IMR-90 (cell line): ENCODE results near the gene RMDN2. TPM values are rescaled to one million over a fixed set of nuclear protein-coding genes. Genes with fewer than 3 reads are reported as not detected.

Experiments
- ATAC-seq: fragments of 200-7000 bp; cut with Tn5 transposase; 2 replicates; pipeline ENCODE4 v1.9.1; 2020; ENCODE audit warnings: low read depth, mild to moderate bottlenecking, moderate library complexity
- BruUV-seq: library from RNA; stranded (reverse); fragments of 400-500 nt; replicated peaks from 2 replicates; lab custom pipeline; 2021; lab: Mats Ljungman, UMichigan
- CTCF ChIA-PET: fragments of 300-600 bp; formaldehyde crosslinking; extraction: SDS; loops from one replicate; lab custom pipeline; 2021; ENCODE audit warnings: antibody characterized with exemption; lab: Yijun Ruan, JAX
- POLR2A ChIA-PET: fragments of 300-600 bp; sonication (Branson Sonifier 250); formaldehyde crosslinking; loops from one replicate; lab custom pipeline; 2022; ENCODE audit warnings: antibody characterized with exemption; ENCODE audit not compliant: unreplicated experiment; lab: Charles Lee
- DNase-seq: peaks from one replicate; pipeline ENCODE4 v3.0.0; 2013
- H2AFZ ChIP-seq: replicated peaks from 2 replicates; pipeline ENCODE3; 2013; ENCODE audit warnings: low read length, mild to moderate bottlenecking; ENCODE audit not compliant: poor library complexity
- H2AK5ac ChIP-seq: 2 replicates; pipeline ENCODE4 v1.6.1; 2013; ENCODE audit warnings: low read depth, low read length, inconsistent platforms
- H2AK9ac ChIP-seq: replicated peaks from 2 replicates; pipeline ENCODE3; 2013; ENCODE audit warnings: mild to moderate bottlenecking, low read depth, low read length, moderate library complexity; ENCODE audit not compliant: poor library complexity
- H2BK120ac ChIP-seq: 2 replicates; pipeline ENCODE4 v1.6.1; 2013; ENCODE audit warnings: low read depth, low read length, inconsistent platforms
- H2BK15ac ChIP-seq: 3 replicates; pipeline ENCODE4 v1.6.1; 2013; ENCODE audit warnings: low read depth, low read length, inconsistent platforms
- H2BK20ac ChIP-seq: 2 replicates; pipeline ENCODE4 v1.6.1; 2013; ENCODE audit warnings: low read depth, mild to moderate bottlenecking, inconsistent platforms, low read length, moderate library complexity
- H2BK5ac ChIP-seq: 2 replicates; pipeline ENCODE4 v1.6.1; 2013; ENCODE audit warnings: mild to moderate bottlenecking, low read depth, low read length, inconsistent platforms; ENCODE audit not compliant: poor library complexity, severe bottlenecking
- H3K14ac ChIP-seq: replicated peaks from 2 replicates; pipeline ENCODE4 v1.6.1; 2013; ENCODE audit warnings: low read depth, low read length, inconsistent platforms
- H3K18ac ChIP-seq: 2 replicates; pipeline ENCODE4 v1.6.1; 2013; ENCODE audit warnings: low read depth, low read length, control low read depth
- H3K23ac ChIP-seq: 2 replicates; pipeline ENCODE4 v1.6.1; 2013; ENCODE audit warnings: low read depth, low read length, inconsistent platforms
- H3K27ac ChIP-seq: 2 replicates; pipeline ENCODE4 v1.5.1; 2013; ENCODE audit warnings: mild to moderate bottlenecking, control low read depth, low read length; ENCODE audit not compliant: insufficient read depth
- H3K27me3 ChIP-seq: 2 replicates; pipeline ENCODE4 v1.6.1; 2013; ENCODE audit warnings: low read length; ENCODE audit not compliant: control insufficient read depth, insufficient read depth
- H3K36me3 ChIP-seq: 2 replicates; pipeline ENCODE4 v1.6.1; 2013; ENCODE audit warnings: low read length, mixed read lengths; ENCODE audit not compliant: control insufficient read depth, insufficient read depth
- H3K4ac ChIP-seq: 2 replicates; pipeline ENCODE4 v1.6.1; 2013; ENCODE audit warnings: low read depth, low read length, inconsistent platforms
- H3K4me1 ChIP-seq: 2 replicates; pipeline ENCODE4 v1.6.1; 2013; ENCODE audit warnings: low read length, mixed read lengths; ENCODE audit not compliant: control insufficient read depth, insufficient read depth
- H3K4me2 ChIP-seq: 2 replicates; pipeline ENCODE4 v1.6.1; 2013; ENCODE audit warnings: low read depth, mild to moderate bottlenecking, control low read depth, low read length, moderate library complexity
- H3K4me3 ChIP-seq: 2 replicates; pipeline ENCODE4 v1.5.1; 2013; ENCODE audit warnings: low read depth, mild to moderate bottlenecking, control low read depth, low read length, moderate library complexity; ENCODE audit not compliant: insufficient read depth
- H3K56ac ChIP-seq: 2 replicates; pipeline ENCODE4 v1.6.1; 2013; ENCODE audit warnings: low read length, inconsistent platforms; ENCODE audit not compliant: insufficient read depth; ENCODE audit errors: extremely low read depth
- H3K79me1 ChIP-seq, 2 experiments: 2 replicates each; pipeline ENCODE4 v1.6.1; 2013; ENCODE audit warnings: low read length in 2 of 2, inconsistent platforms in 1 of 2, low read depth in 1 of 2
- H3K9ac ChIP-seq: 2 replicates; pipeline ENCODE4 v1.6.1; 2013; ENCODE audit warnings: low read depth, low read length, control low read depth
- H3K9me1 ChIP-seq: 2 replicates; pipeline ENCODE4 v1.6.1; 2013; ENCODE audit warnings: low read length, inconsistent platforms; ENCODE audit not compliant: insufficient read depth
- H3K9me3 ChIP-seq: 2 replicates; pipeline ENCODE4 v1.6.1; 2013; ENCODE audit warnings: low read length; ENCODE audit not compliant: control insufficient read depth, insufficient read depth
- H4K20me1 ChIP-seq: 2 replicates; pipeline ENCODE4 v1.6.1; 2013; ENCODE audit warnings: low read length, inconsistent platforms; ENCODE audit not compliant: insufficient read depth
- H4K5ac ChIP-seq: 2 replicates; pipeline ENCODE4 v1.6.1; 2013; ENCODE audit warnings: mild to moderate bottlenecking, low read depth, low read length, control low read depth
- H4K8ac ChIP-seq, 2 experiments: 2 replicates each; pipeline ENCODE4 v1.6.1; 2013; ENCODE audit warnings: low read depth in 2 of 2, low read length in 2 of 2, control low read depth in 1 of 2, inconsistent platforms in 1 of 2
- H4K91ac ChIP-seq: 2 replicates; pipeline ENCODE4 v1.6.1; 2013; ENCODE audit warnings: low read depth, low read length, inconsistent platforms; ENCODE audit not compliant: insufficient read depth
- BHLHE40 ChIP-seq: fragments of 150-350 bp; IDR thresholded peaks from 2 replicates; pipeline ENCODE4 v1.6.1; 2016; ENCODE audit warnings: mild to moderate bottlenecking, low read depth, low read length
- CEBPB ChIP-seq: IDR thresholded peaks from 2 replicates; pipeline ENCODE4 v1.6.1; 2012; ENCODE audit warnings: low read depth, low read length, improper control_type of control experiment
- CHD1 ChIP-seq: IDR thresholded peaks from 2 replicates; pipeline ENCODE4 v1.6.1; 2012; ENCODE audit warnings: low read depth, low read length, improper control_type of control experiment
- ELK1 ChIP-seq: fragments of 150-350 bp; IDR thresholded peaks from 2 replicates; pipeline ENCODE4 v1.6.1; 2016; ENCODE audit warnings: low read depth, mild to moderate bottlenecking, low read length, moderate library complexity, borderline replicate concordance
- MAFK ChIP-seq: IDR thresholded peaks from 2 replicates; pipeline ENCODE4 v1.6.1; 2012; ENCODE audit warnings: low read depth, low read length, improper control_type of control experiment
- NFE2L2 ChIP-seq: fragments of 150-350 bp; IDR thresholded peaks from 2 replicates; pipeline ENCODE4 v1.6.1; 2016; ENCODE audit warnings: low read depth, mild to moderate bottlenecking, low read length
- POLR2A ChIP-seq: IDR thresholded peaks from 2 replicates; pipeline ENCODE4 v1.6.1; 2012; ENCODE audit warnings: mild to moderate bottlenecking, low read depth, low read length
- RAD21 ChIP-seq: IDR thresholded peaks from 2 replicates; pipeline ENCODE4 v1.6.1; 2012; ENCODE audit warnings: low read length, improper control_type of control experiment
- SMC3 ChIP-seq: fragments of 150-350 bp; IDR thresholded peaks from 2 replicates; pipeline ENCODE4 v1.6.1; 2016; ENCODE audit warnings: low read depth, mild to moderate bottlenecking, antibody characterized with exemption, low read length, moderate library complexity
- WGBS, 2 experiments: methylation state at CpG; one replicate each; pipeline versions ENCODE4 v1.1.5 to v1.1.7; 2013; ENCODE audit warnings: missing lambda C conversion rate in 2 of 2; ENCODE audit not compliant: insufficient read length in 1 of 2; ENCODE audit errors: extremely low coverage in 2 of 2; 5-methylcytosine and 5-hydroxymethylcytosine counted together
- dilution Hi-C: fragments of 300-500 bp; cut with HindIII; formaldehyde crosslinking; loops from one replicate; pipeline ENCODE4 v1.14.3; 2018; ENCODE audit warnings: low sequenced_read_pairs; ENCODE audit not compliant: unreplicated experiment
- in situ Hi-C: fragments of 300-500 bp; cut with MboI; formaldehyde crosslinking; loops from 3 replicates; pipeline ENCODE4 v1.14.3; 2019; ENCODE audit warnings: low sequenced_read_pairs, inconsistent platforms, mixed read lengths
- intact Hi-C: fragments of 100-400 bp; cut with micrococcal nuclease; formaldehyde crosslinking; loops from 2 replicates; pipeline ENCODE4 v1.10.0; 2022
- polyA plus RNA-seq, 3 experiments: library from polyadenylated mRNA; depleted of rRNA; stranded (reverse); fragments of >200 nt; gene quantifications; 2 replicates each; pipeline ENCODE4 v1.2.3, GENCODE V29; 2012; ENCODE audit warnings: low replicate concordance in 1 of 3
- total RNA-seq: library from RNA; depleted of rRNA; stranded (reverse); fragments of >200 nt; gene quantifications from 2 replicates; pipeline ENCODE4 v1.2.3, GENCODE V29; 2012
- TF ChIP-seq, protein P1 (sequence below): fragments of 150-350 bp; IDR thresholded peaks from 2 replicates; pipeline ENCODE4 v1.6.1; 2017; ENCODE audit warnings: mild to moderate bottlenecking, antibody characterized with exemption, low read length, low read depth

Gene RMDN2
- total and polyA plus RNA-seq, 2 of the 4 experiments (the other 2 are of a cell fraction), result 2.3 to 3.0 TPM

GRCh38 chr2:37934591-37935513 lies 9.8 kb downstream of the RMDN2 start:
- dilution Hi-C loops, result no loop called here
- Histone ChIP-seq H2BK120ac (no peak overlapping the region), H3K27me3 (no peaks in the 10 kb centered on the region), H3K18ac (no peak overlapping the region), H2BK5ac (no peak overlapping the region), H3K27ac (no peak overlapping the region), H2AK9ac (no peak overlapping the region), H2AFZ (no peak overlapping the region), H3K4me3 (no peak overlapping the region), H3K4me1 (no peaks in the 10 kb centered on the region), H4K91ac (no peak overlapping the region), H4K5ac (no peak overlapping the region), H3K4ac (no peak overlapping the region), H4K8ac (no peak overlapping the region), H3K14ac (no peak overlapping the region), H3K36me3 (no peaks in the 10 kb centered on the region; the same call in none of the 2 replicates), H4K20me1 (no peaks in the 10 kb centered on the region), H3K23ac (no peak overlapping the region), H3K4me2 (peak overlapping the region; percentile 82), H3K9ac (no peak overlapping the region), H2AK5ac (no peak overlapping the region), H3K9me1 (no peaks in the 10 kb centered on the region), H2BK20ac (no peak overlapping the region), H3K9me3 (no peaks in the 10 kb centered on the region), H3K56ac (no peak overlapping the region), H2BK15ac (no peak overlapping the region), H3K79me1 (no peaks in the 10 kb centered on the region)
- no peak for DNase-seq
- no TSS peak for BruUV-seq
- TF ChIP-seq, protein P1, sequence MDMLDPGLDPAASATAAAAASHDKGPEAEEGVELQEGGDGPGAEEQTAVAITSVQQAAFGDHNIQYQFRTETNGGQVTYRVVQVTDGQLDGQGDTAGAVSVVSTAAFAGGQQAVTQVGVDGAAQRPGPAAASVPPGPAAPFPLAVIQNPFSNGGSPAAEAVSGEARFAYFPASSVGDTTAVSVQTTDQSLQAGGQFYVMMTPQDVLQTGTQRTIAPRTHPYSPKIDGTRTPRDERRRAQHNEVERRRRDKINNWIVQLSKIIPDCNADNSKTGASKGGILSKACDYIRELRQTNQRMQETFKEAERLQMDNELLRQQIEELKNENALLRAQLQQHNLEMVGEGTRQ, result no peak
- no peak for TF ChIP-seq RAD21
- no peak for TF ChIP-seq SMC3
- no peak for TF ChIP-seq ELK1
- TF ChIP-seq BHLHE40, result no peak
- TF ChIP-seq CEBPB, result no peak
- TF ChIP-seq CHD1, result no peak
- TF ChIP-seq MAFK, result no peak
- TF ChIP-seq POLR2A, result no peak
- no peak for TF ChIP-seq NFE2L2
- intact Hi-C loops, result no loop called here
- no CpG with 5 or more reads among the region's 7 CpGs for WGBS, 2 experiments
- ATAC-seq, result no peak
- POLR2A ChIA-PET, result no interaction called here
- CTCF ChIA-PET, result no interaction called here
- in situ Hi-C loops, result no loop called here
